ENCODE results near the gene ATP6V1A. TPM values are rescaled to one million over a fixed set of nuclear protein-coding genes. Genes with fewer than 3 reads are reported as not detected.
A peak's percentile ranks its signal among the peaks of the same experiment; 100 is the strongest.

The ATP6V1A gene
- total and polyA plus RNA-seq, 2 donors (not counting 1 experiment from before 2014, with no cell fraction given), result 7.6 to 44.3 TPM

GRCh38 chr3:113698956-113699355 lies 47.9 kb upstream of the ATP6V1A start:
- Mint-ChIP-seq H3K9me3 (ENCODE audit: insufficient read depth) (no peaks in the 10 kb centered on the region), H3K4me1 (peaks cover 15% of the 10 kb centered on the region), H3K27ac (peak overlapping the region; percentile 75), H3K4me3 (peak overlapping the region; percentile 79), H3K27me3 (no peaks in the 10 kb centered on the region)
- peak overlapping the region in 4 of 5 experiments; percentile 3 to 52 (median 38) for H3K4me3 ChIP-seq (ENCODE audit: control extremely low read depth in 1 of 5, extremely low read depth in 1 of 5, insufficient read depth in 1 of 5, low read depth in 2 of 5, low read length in 4 of 5)
- DNase-seq, result peak; percentile 27
- peak overlapping the region; percentile 79 for H3K4me2 ChIP-seq (replicated peaks; ENCODE audit: low read depth, low read length, poor library complexity, severe bottlenecking)
- peak overlapping the region in 1 of 2 donors; percentile 88 for H3K27ac ChIP-seq (ENCODE audit: low read length in 2 of 2)
- no peaks in the 10 kb centered on the region for H3K9me3 ChIP-seq (ENCODE audit: control extremely low read depth in 1 of 3, control insufficient read depth in 2 of 3, insufficient read depth in 1 of 3, low read length in 2 of 3)
- peaks cover 43% of the 10 kb centered on the region for H3K79me2 ChIP-seq (ENCODE audit: control insufficient read depth, insufficient read depth, low read length)
- no peak for TF ChIP-seq EZH2 (IDR thresholded peaks at IDR 0.05; ENCODE audit: borderline replicate concordance, insufficient read depth, low read depth, low read length, poor library complexity, severe bottlenecking)
- TF ChIP-seq, protein P1, sequence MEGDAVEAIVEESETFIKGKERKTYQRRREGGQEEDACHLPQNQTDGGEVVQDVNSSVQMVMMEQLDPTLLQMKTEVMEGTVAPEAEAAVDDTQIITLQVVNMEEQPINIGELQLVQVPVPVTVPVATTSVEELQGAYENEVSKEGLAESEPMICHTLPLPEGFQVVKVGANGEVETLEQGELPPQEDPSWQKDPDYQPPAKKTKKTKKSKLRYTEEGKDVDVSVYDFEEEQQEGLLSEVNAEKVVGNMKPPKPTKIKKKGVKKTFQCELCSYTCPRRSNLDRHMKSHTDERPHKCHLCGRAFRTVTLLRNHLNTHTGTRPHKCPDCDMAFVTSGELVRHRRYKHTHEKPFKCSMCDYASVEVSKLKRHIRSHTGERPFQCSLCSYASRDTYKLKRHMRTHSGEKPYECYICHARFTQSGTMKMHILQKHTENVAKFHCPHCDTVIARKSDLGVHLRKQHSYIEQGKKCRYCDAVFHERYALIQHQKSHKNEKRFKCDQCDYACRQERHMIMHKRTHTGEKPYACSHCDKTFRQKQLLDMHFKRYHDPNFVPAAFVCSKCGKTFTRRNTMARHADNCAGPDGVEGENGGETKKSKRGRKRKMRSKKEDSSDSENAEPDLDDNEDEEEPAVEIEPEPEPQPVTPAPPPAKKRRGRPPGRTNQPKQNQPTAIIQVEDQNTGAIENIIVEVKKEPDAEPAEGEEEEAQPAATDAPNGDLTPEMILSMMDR (IDR thresholded peaks at IDR 0.05), result no peak
- CTCF ChIA-PET, result interaction anchor here (0.7 to 1.6 kb wide), 5 partner anchors 10 to 95 kb away, joined by 3 to 6 read pairs (median 3); no protein-coding TSS in a partner anchor
- peak overlapping the region; percentile 74 for H2AFZ ChIP-seq (ENCODE audit: insufficient read depth, low read depth, low read length, poor library complexity, severe bottlenecking)
- H3K4me1 ChIP-seq (ENCODE audit: control insufficient read depth in 2 of 2, insufficient read depth in 2 of 2, low read length in 2 of 2), result peaks cover 29 to 31% of the 10 kb centered on the region in 2 donors
- POLR2A ChIA-PET, result interaction anchor here (1.3 kb wide), 1 partner anchor 68 kb away, joined by 4 read pairs; no protein-coding TSS in a partner anchor
- intact Hi-C loops (cut with micrococcal nuclease), result no loop called here
- 39% methylated on average over 22 of the region's 24 CpGs for WGBS (ENCODE audit: insufficient coverage)
- peaks cover 0 to 2% of the 10 kb centered on the region in 2 experiments for H3K36me3 ChIP-seq (replicated peaks in 1 of 2; ENCODE audit: control extremely low read depth in 1 of 2, control insufficient read depth in 1 of 2, extremely low read depth in 1 of 2, insufficient read depth in 2 of 2, low read length in 1 of 2)
- no peaks in the 10 kb centered on the region for H3K27me3 ChIP-seq (replicated peaks in 1 of 4; ENCODE audit: control extremely low read depth in 1 of 4, control insufficient read depth in 3 of 4, insufficient read depth in 4 of 4, low read length in 3 of 4)
- ATAC-seq (ENCODE audit: low read depth), result no peak
- no peaks in the 10 kb centered on the region for H4K20me1 ChIP-seq (ENCODE audit: control insufficient read depth, insufficient read depth, low read length, poor library complexity, severe bottlenecking)
- H3K9ac ChIP-seq (ENCODE audit: low read length), result peak overlapping the region; percentile 48

- Mint-ChIP-seq H3K27me3 (peaks cover 3% of the 10 kb centered on the region), H3K4me1 (no peaks in the 10 kb centered on the region), H3K9me3 (ENCODE audit: insufficient read depth) (no peaks in the 10 kb centered on the region), H3K4me3 (no peak overlapping the region), H3K27ac (no peak overlapping the region)
- ChIA-PET POLR2A (interaction anchor here (0.6 kb wide), 1 partner anchor 21 kb away, joined by 4 read pairs; no protein-coding TSS in a partner anchor), CTCF (no interaction called here)
- TF ChIP-seq, protein P1 (IDR thresholded peaks at IDR 0.05), result no peak
- TF ChIP-seq EZH2 (IDR thresholded peaks at IDR 0.05; ENCODE audit: borderline replicate concordance, insufficient read depth, low read depth, low read length, poor library complexity, severe bottlenecking), result no peak
- H4K20me1 ChIP-seq (ENCODE audit: control insufficient read depth, insufficient read depth, low read length, poor library complexity, severe bottlenecking), result no peaks in the 10 kb centered on the region
- no CpG with 5 or more reads among the region's 4 CpGs for WGBS (ENCODE audit: insufficient coverage)
- H3K79me2 ChIP-seq (ENCODE audit: control insufficient read depth, insufficient read depth, low read length), result no peaks in the 10 kb centered on the region
- no peaks in the 10 kb centered on the region for H3K4me1 ChIP-seq (ENCODE audit: control insufficient read depth in 2 of 2, insufficient read depth in 2 of 2, low read length in 2 of 2)
- H3K4me2 ChIP-seq (replicated peaks; ENCODE audit: low read depth, low read length, poor library complexity, severe bottlenecking), result no peak overlapping the region
- H3K36me3 ChIP-seq (replicated peaks in 1 of 2; ENCODE audit: control extremely low read depth in 1 of 2, control insufficient read depth in 1 of 2, extremely low read depth in 1 of 2, insufficient read depth in 2 of 2, low read length in 1 of 2), result no peaks in the 10 kb centered on the region
- H3K4me3 ChIP-seq (ENCODE audit: control extremely low read depth in 1 of 5, extremely low read depth in 1 of 5, insufficient read depth in 1 of 5, low read depth in 2 of 5, low read length in 4 of 5), result no peak overlapping the region
- DNase-seq, result no peak
- H3K9me3 ChIP-seq (ENCODE audit: control extremely low read depth in 1 of 3, control insufficient read depth in 2 of 3, insufficient read depth in 1 of 3, low read length in 2 of 3), result no peaks in the 10 kb centered on the region
- no peak overlapping the region for H3K9ac ChIP-seq (ENCODE audit: low read length)
- H3K27me3 ChIP-seq (replicated peaks in 1 of 4; ENCODE audit: control extremely low read depth in 1 of 4, control insufficient read depth in 3 of 4, insufficient read depth in 4 of 4, low read length in 3 of 4), result no peaks in the 10 kb centered on the region
- no peak overlapping the region for H2AFZ ChIP-seq (ENCODE audit: insufficient read depth, low read depth, low read length, poor library complexity, severe bottlenecking)
- no peak overlapping the region for H3K27ac ChIP-seq (ENCODE audit: low read length in 2 of 2)
- intact Hi-C loops (cut with micrococcal nuclease), result no loop called here
- no peak for ATAC-seq (ENCODE audit: low read depth)
Observed at GRCh38 chr3:113707835-113708234, 39.0 kb upstream of the ATP6V1A start.
